KG1 (cell line): ENCODE data around the gene GATA6.
"Not testable (repeated sequence)": the region's sequence is repeated elsewhere in the genome, so short reads cannot be mapped to it uniquely, and the experiment has no call there.

Experiments used
- DNase-seq: peaks from one replicate; lab custom pipeline; 2025; lab: John Stamatoyannopoulos, UW

The GATA6 gene

GRCh38 chr18:22204996-22205395, 35.6 kb downstream of the GATA6 start:
- no peak for DNase-seq

- DNase-seq = no peak
Observed at GRCh38 chr18:22207021-22207758, 37.8 kb downstream of the GATA6 start.

- no peak for DNase-seq
Observed at GRCh38 chr18:22210311-22210754, 40.9 kb downstream of the GATA6 start.

GRCh38 chr18:22211657-22212056, 42.3 kb downstream of the GATA6 start:
- DNase-seq = no peak

- DNase-seq = no peak
Observed at GRCh38 chr18:22213333-22213973, 44.1 kb downstream of the GATA6 start.

GRCh38 chr18:22214731-22215528, 45.5 kb downstream of the GATA6 start:
- DNase-seq = no peak

- DNase-seq = no peak
Observed at GRCh38 chr18:22218835-22219234, 49.4 kb downstream of the GATA6 start.

GRCh38 chr18:22219568-22220355, 50.4 kb downstream of the GATA6 start:
- DNase-seq = no peak

GRCh38 chr18:22220585-22220984, 51.2 kb downstream of the GATA6 start:
- DNase-seq = not testable (repeated sequence)

GRCh38 chr18:22221350-22221749, 52.0 kb downstream of the GATA6 start:
- no peak for DNase-seq

GRCh38 chr18:22223254-22223964, 54.0 kb downstream of the GATA6 start:
- DNase-seq = no peak

GRCh38 chr18:22223965-22224322, 54.6 kb downstream of the GATA6 start:
- no peak for DNase-seq

- no peak for DNase-seq
Observed at GRCh38 chr18:22224339-22224738, 55.0 kb downstream of the GATA6 start.

GRCh38 chr18:22226801-22227200, 57.4 kb downstream of the GATA6 start:
- no peak for DNase-seq

- DNase-seq = no peak
Observed at GRCh38 chr18:22228976-22229375, 59.6 kb downstream of the GATA6 start.

GRCh38 chr18:22229456-22230124, 60.2 kb downstream of the GATA6 start:
- no peak for DNase-seq

GRCh38 chr18:22230471-22230945, 61.1 kb downstream of the GATA6 start:
- no peak for DNase-seq

GRCh38 chr18:22233266-22233665, 63.9 kb downstream of the GATA6 start:
- no peak for DNase-seq

- DNase-seq = no peak
Observed at GRCh38 chr18:22238036-22238435, 68.6 kb downstream of the GATA6 start.

- DNase-seq = no peak
Observed at GRCh38 chr18:22238681-22239080, 69.3 kb downstream of the GATA6 start.

- DNase-seq = no peak
Observed at GRCh38 chr18:22241921-22242361, 72.6 kb downstream of the GATA6 start.
